HepG2 (cell line): ENCODE data around the gene PIEZO1. TPM values are rescaled to one million over a fixed set of nuclear protein-coding genes. Genes with fewer than 3 reads are reported as not detected.

Source experiments
- ATAC-seq: fragments of 200-7000 bp; cut with Tn5 transposase; 3 replicates; pipeline ENCODE4 v1.9.1; 2020; ENCODE audit warnings: mild to moderate bottlenecking, moderate library complexity
- BruUV-seq: library from RNA; stranded (reverse); fragments of 400-500 nt; replicated peaks from 2 replicates; lab custom pipeline; 2021; lab: Mats Ljungman, UMichigan
- CTCF ChIA-PET: fragments of 300-600 bp; formaldehyde crosslinking; extraction: SDS; loops from one replicate; lab custom pipeline; 2021; ENCODE audit warnings: low total read pairs, inconsistent platforms, low intra/inter-chr PET ratio; lab: Yijun Ruan, JAX
- POLR2A ChIA-PET: fragments of 350-600 bp; sonication (Branson Sonifier 250); formaldehyde crosslinking; loops from one replicate; lab custom pipeline; 2020; ENCODE audit warnings: antibody characterized with exemption, inconsistent platforms; lab: Yijun Ruan, JAX
- DNase-seq: peaks from one replicate; pipeline ENCODE4 v3.0.0-alpha.2; 2015; ENCODE audit warnings: low spot score
- FAIRE-seq: peaks from 3 replicates; lab custom pipeline; 2011; peaks lifted over from hg19 to GRCh38; lab: Jason Lieb, UNC
- H2AFZ ChIP-seq: one replicate; pipeline ENCODE4 v1.6.1; 2011; ENCODE audit warnings: low read length, inconsistent platforms
- H3K27ac ChIP-seq: fragments of 300-600 bp; 3 replicates; pipeline ENCODE4 v1.8.0; 2011; ENCODE audit warnings: mixed run types, mild to moderate bottlenecking, mixed read lengths, low read length, inconsistent platforms; ENCODE audit not compliant: insufficient read depth; ENCODE audit errors: extremely low read length
- H3K27me3 ChIP-seq, 2 experiments: fragments of 200-600 bp in 1 of 2; 2 replicates in 1 of 2; 3 replicates in 1 of 2; pipeline versions ENCODE4 v1.6.0 to v1.8.0; 2011; ENCODE audit warnings: low read length in 2 of 2, mild to moderate bottlenecking in 2 of 2, moderate library complexity in 2 of 2, inconsistent platforms in 1 of 2; ENCODE audit not compliant: insufficient read depth in 2 of 2, control insufficient read depth in 1 of 2
- H3K36me3 ChIP-seq, 2 experiments: fragments of 200-600 bp in 1 of 2; replicated peaks in 1 of 2; 2 replicates in 1 of 2; 3 replicates in 1 of 2; pipeline versions ENCODE4 v1.5.1 to v1.8.0; 2011; ENCODE audit warnings: low read length in 2 of 2, inconsistent platforms in 1 of 2; ENCODE audit not compliant: insufficient read depth in 2 of 2, control insufficient read depth in 1 of 2
- H3K4me1 ChIP-seq: 2 replicates; pipeline ENCODE4 v1.5.1; 2012; ENCODE audit warnings: low read length, inconsistent platforms; ENCODE audit not compliant: insufficient read depth
- H3K4me2 ChIP-seq: 2 replicates; pipeline ENCODE4 v1.6.0; 2011; ENCODE audit warnings: low read depth, low read length, inconsistent platforms
- H3K4me3 ChIP-seq, 3 experiments: fragments of 200-600 bp in 1 of 3; sonication (generic), shearing (Covaris generic) in 1 of 3; replicated peaks in 1 of 3; 2 replicates each; pipeline ENCODE4 v1.5.1; 2011 to 2016; ENCODE audit warnings: low read length in 3 of 3, inconsistent platforms in 2 of 3, low read depth in 2 of 3, mild to moderate bottlenecking in 2 of 3, control low read depth in 1 of 3, mixed read lengths in 1 of 3; ENCODE audit not compliant: insufficient read depth in 1 of 3
- H3K79me2 ChIP-seq: one replicate; pipeline ENCODE4 v1.6.1; 2011; ENCODE audit warnings: low read length, inconsistent platforms; ENCODE audit not compliant: insufficient read depth
- H3K9ac ChIP-seq: 2 replicates; pipeline ENCODE4 v1.6.0; 2011; ENCODE audit warnings: mild to moderate bottlenecking, low read depth, low read length, inconsistent platforms; ENCODE audit not compliant: insufficient read depth
- H3K9me3 ChIP-seq: 2 replicates; pipeline ENCODE4 v1.5.1; 2012; ENCODE audit warnings: mild to moderate bottlenecking, low read length
- H4K20me1 ChIP-seq: 2 replicates; pipeline ENCODE4 v1.6.0; 2011; ENCODE audit warnings: inconsistent platforms, mild to moderate bottlenecking, low read length, moderate library complexity; ENCODE audit not compliant: insufficient read depth
- CEBPZ ChIP-seq: IDR thresholded peaks from 2 replicates; pipeline ENCODE4 v1.6.1; 2012; ENCODE audit warnings: low read length, improper control_type of control experiment
- NONO ChIP-seq, 2 experiments: fragments of 450-650 bp in 1 of 2; sonication (generic) in 1 of 2; formaldehyde crosslinking in 1 of 2; IDR thresholded peaks in 1 of 2; conservative IDR thresholded peaks in 1 of 2; 2 replicates each; pipeline versions ENCODE4 v1.6.1 to v1.8.0; 2017 to 2022; ENCODE audit warnings: mild to moderate bottlenecking in 1 of 2, missing genetic modification reagents in 1 of 2, moderate library complexity in 1 of 2
- PRMT3 ChIP-seq: sonication (generic); formaldehyde crosslinking; IDR thresholded peaks from 2 replicates; pipeline ENCODE4 v1.8.1; 2022; ENCODE audit warnings: low read depth, mild to moderate bottlenecking, moderate library complexity, missing genetic modification reagents, borderline replicate concordance
- ZNF430 ChIP-seq: sonication (generic); formaldehyde crosslinking; IDR thresholded peaks from 2 replicates; pipeline ENCODE4 v1.9.0; 2021; ENCODE audit warnings: mild to moderate bottlenecking, missing genetic modification reagents
- ZNF646 ChIP-seq: sonication (generic); formaldehyde crosslinking; IDR thresholded peaks from 2 replicates; pipeline ENCODE4 v1.9.0; 2021; ENCODE audit warnings: mild to moderate bottlenecking, missing genetic modification reagents
- WGBS: methylation state at CpG from one replicate; pipeline ENCODE4 v1.1.6; 2017; ENCODE audit warnings: low lambda C conversion rate; 5-methylcytosine and 5-hydroxymethylcytosine counted together
- in situ Hi-C: cut with HindIII; loops from 2 replicates; pipeline ENCODE4 v1.10.0; 2017; ENCODE audit warnings: low pct_unique_long_range_greater_than_20kb; ENCODE audit not compliant: extremely low pct_ligation_motif_present
- intact Hi-C: fragments of 100-400 bp; cut with micrococcal nuclease; formaldehyde crosslinking; loops from one replicate; pipeline ENCODE4 v1.10.0; 2022; ENCODE audit not compliant: unreplicated experiment
- polyA plus RNA-seq, 8 experiments: library from polyadenylated mRNA; depleted of rRNA in 3 of 8; stranded (reverse) in 7 of 8; unstranded in 1 of 8; fragments of >200 nt; fragmentation: Illumina TruSeq in 4 of 8; extraction: Trizol in 4 of 8; gene quantifications; 2 replicates each; pipeline versions ENCODE4 v1.2.1 to v1.2.3, GENCODE V29; 2011 to 2016; ENCODE audit warnings: low read depth in 4 of 8, missing spikeins in 1 of 8, mixed read lengths in 1 of 8; ENCODE audit not compliant: insufficient read depth in 1 of 8
- total RNA-seq, 5 experiments: library from RNA; depleted of rRNA; stranded (reverse); fragments of >200 nt; fragmentation: Illumina TruSeq; extraction: Trizol; gene quantifications; 2 replicates each; pipeline ENCODE4 v1.2.3, GENCODE V29; 2016; ENCODE audit warnings: low read depth in 1 of 5
- TF ChIP-seq, protein P1 (sequence below): sonication (generic); formaldehyde crosslinking; IDR thresholded peaks from 2 replicates; pipeline ENCODE4 v1.5.1; 2020; ENCODE audit warnings: mild to moderate bottlenecking, missing genetic modification reagents, moderate library complexity

The PIEZO1 gene
- total and polyA plus RNA-seq, 2 of the 13 experiments (the other 11 are each of a cell fraction or from before 2014, with no cell fraction given) = 67.9 to 85.0 TPM

GRCh38 chr16:88789594-88789993, 4.6 kb upstream of the PIEZO1 start:
- POLR2A ChIA-PET = no interaction called here
- Histone ChIP-seq H2AFZ (no peak overlapping the region), H3K79me2 (no peaks in the 10 kb centered on the region), H3K9me3 (no peaks in the 10 kb centered on the region), H3K4me3 (no peak overlapping the region), H4K20me1 (no peaks in the 10 kb centered on the region), H3K27me3 (peaks cover 1 to 5% of the 10 kb centered on the region in 2 experiments; a peak in 3 of 5 replicates), H3K4me1 (peaks cover 82% of the 10 kb centered on the region), H3K4me2 (peak overlapping the region; percentile 98; the same call in 1 of the 2 replicates), H3K27ac (no peak overlapping the region), H3K9ac (no peak overlapping the region), H3K36me3 (no peaks in the 10 kb centered on the region)
- no peak for DNase-seq
- in situ Hi-C loops = no loop called here
- intact Hi-C loops = no loop called here
- WGBS = 70% methylated on average over 7 of the region's 7 CpGs
- no TSS peak for BruUV-seq
- CTCF ChIA-PET = no interaction called here
- FAIRE-seq = no peak
- ATAC-seq = no peak
- TF ChIP-seq ZNF430 (CRISPR knock-in tag) (no peak), ZNF646 (CRISPR knock-in tag) (0 out of 2 replicates have a peak, but pooled peaks have one; percentile 32), CEBPZ (no peak), NONO (IDR thresholded peaks at IDR 0.05) (no peak), NONO (CRISPR knock-in tag; conservative IDR thresholded peaks at IDR 0.05) (0 out of 2 replicates have a peak, but pooled peaks have one; percentile 23), PRMT3 (CRISPR knock-in tag) (no peak)
- TF ChIP-seq, protein P1, sequence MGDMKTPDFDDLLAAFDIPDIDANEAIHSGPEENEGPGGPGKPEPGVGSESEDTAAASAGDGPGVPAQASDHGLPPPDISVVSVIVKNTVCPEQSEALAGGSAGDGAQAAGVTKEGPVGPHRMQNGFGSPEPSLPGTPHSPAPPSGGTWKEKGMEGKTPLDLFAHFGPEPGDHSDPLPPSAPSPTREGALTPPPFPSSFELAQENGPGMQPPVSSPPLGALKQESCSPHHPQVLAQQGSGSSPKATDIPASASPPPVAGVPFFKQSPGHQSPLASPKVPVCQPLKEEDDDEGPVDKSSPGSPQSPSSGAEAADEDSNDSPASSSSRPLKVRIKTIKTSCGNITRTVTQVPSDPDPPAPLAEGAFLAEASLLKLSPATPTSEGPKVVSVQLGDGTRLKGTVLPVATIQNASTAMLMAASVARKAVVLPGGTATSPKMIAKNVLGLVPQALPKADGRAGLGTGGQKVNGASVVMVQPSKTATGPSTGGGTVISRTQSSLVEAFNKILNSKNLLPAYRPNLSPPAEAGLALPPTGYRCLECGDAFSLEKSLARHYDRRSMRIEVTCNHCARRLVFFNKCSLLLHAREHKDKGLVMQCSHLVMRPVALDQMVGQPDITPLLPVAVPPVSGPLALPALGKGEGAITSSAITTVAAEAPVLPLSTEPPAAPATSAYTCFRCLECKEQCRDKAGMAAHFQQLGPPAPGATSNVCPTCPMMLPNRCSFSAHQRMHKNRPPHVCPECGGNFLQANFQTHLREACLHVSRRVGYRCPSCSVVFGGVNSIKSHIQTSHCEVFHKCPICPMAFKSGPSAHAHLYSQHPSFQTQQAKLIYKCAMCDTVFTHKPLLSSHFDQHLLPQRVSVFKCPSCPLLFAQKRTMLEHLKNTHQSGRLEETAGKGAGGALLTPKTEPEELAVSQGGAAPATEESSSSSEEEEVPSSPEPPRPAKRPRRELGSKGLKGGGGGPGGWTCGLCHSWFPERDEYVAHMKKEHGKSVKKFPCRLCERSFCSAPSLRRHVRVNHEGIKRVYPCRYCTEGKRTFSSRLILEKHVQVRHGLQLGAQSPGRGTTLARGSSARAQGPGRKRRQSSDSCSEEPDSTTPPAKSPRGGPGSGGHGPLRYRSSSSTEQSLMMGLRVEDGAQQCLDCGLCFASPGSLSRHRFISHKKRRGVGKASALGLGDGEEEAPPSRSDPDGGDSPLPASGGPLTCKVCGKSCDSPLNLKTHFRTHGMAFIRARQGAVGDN (CRISPR knock-in tag) = 0 out of 2 replicates have a peak, but pooled peaks have one; percentile 27
